Measurements from ENCODE around the gene RLBP1.

RLBP1 gene

GRCh38 chr15:89205991-89206585, 15.3 kb downstream of the RLBP1 start:
- DNase-seq = no peak

GRCh38 chr15:89203705-89204273, 17.6 kb downstream of the RLBP1 start:
- DNase-seq = no peak

GRCh38 chr15:89201465-89202005, 19.8 kb downstream of the RLBP1 start:
- DNase-seq = no peak

- DNase-seq = no peak
Measured at GRCh38 chr15:89200182-89200581, 21.2 kb downstream of the RLBP1 start.

GRCh38 chr15:89199746-89200145, 21.6 kb downstream of the RLBP1 start:
- no peak for DNase-seq

GRCh38 chr15:89198934-89199333, 22.4 kb downstream of the RLBP1 start:
- no peak for DNase-seq

- DNase-seq = no peak
Measured at GRCh38 chr15:89198196-89198595, 23.2 kb downstream of the RLBP1 start.

- DNase-seq = no peak
Measured at GRCh38 chr15:89197503-89197971, 23.8 kb downstream of the RLBP1 start.

- no peak for DNase-seq
Measured at GRCh38 chr15:89196994-89197393, 24.4 kb downstream of the RLBP1 start.

GRCh38 chr15:89196241-89196640, 25.1 kb downstream of the RLBP1 start:
- DNase-seq = no peak

GRCh38 chr15:89195836-89196235, 25.5 kb downstream of the RLBP1 start:
- peak; percentile 62 for DNase-seq

GRCh38 chr15:89194608-89195007, 26.8 kb downstream of the RLBP1 start:
- DNase-seq = no peak

GRCh38 chr15:89192766-89193165, 28.6 kb downstream of the RLBP1 start:
- DNase-seq = no peak

- no peak for DNase-seq
Measured at GRCh38 chr15:89192136-89192535, 29.2 kb downstream of the RLBP1 start.

GRCh38 chr15:89187986-89188514, 33.3 kb downstream of the RLBP1 start:
- DNase-seq = no peak

GRCh38 chr15:89187301-89187985, 33.9 kb downstream of the RLBP1 start:
- no peak for DNase-seq

- DNase-seq = no peak
Measured at GRCh38 chr15:89186803-89187202, 34.6 kb downstream of the RLBP1 start.

GRCh38 chr15:89184886-89185526, 36.4 kb downstream of the RLBP1 start:
- no peak for DNase-seq

- no peak for DNase-seq
Measured at GRCh38 chr15:89184357-89184756, 37.0 kb downstream of the RLBP1 start.

- no peak for DNase-seq
Measured at GRCh38 chr15:89179966-89180875, 41.2 kb downstream of the RLBP1 start.

- DNase-seq = no peak
Measured at GRCh38 chr15:89178307-89178977, 42.9 kb downstream of the RLBP1 start.

Data from fibroblast of skin of abdomen (primary cell).